Lower lobe of right lung (tissue), 2 donors: ENCODE measurements around the gene MACROD2. TPM values are rescaled to one million over a fixed set of nuclear protein-coding genes. Genes with fewer than 3 reads are reported as not detected.

Experiments
- ATAC-seq, 2 donors: fragments of 200-7000 bp; cut with Tn5 transposase; one replicate each; pipeline ENCODE4 v1.9.1; 2020 to 2022; ENCODE audit warnings: mild to moderate bottlenecking in 2 of 2, moderate library complexity in 2 of 2
- DNase-seq: peaks from one replicate; pipeline ENCODE4 v3.0.0-alpha.2; 2020
- H3K27ac ChIP-seq: fragments of 200-600 bp; one replicate; pipeline ENCODE4 v1.8.0; 2022
- H3K27me3 ChIP-seq: fragments of 200-600 bp; one replicate; pipeline ENCODE4 v1.8.0; 2022; ENCODE audit warnings: low read depth
- H3K36me3 ChIP-seq: fragments of 200-600 bp; one replicate; pipeline ENCODE4 v1.8.0; 2022; ENCODE audit warnings: mild to moderate bottlenecking
- H3K4me1 ChIP-seq: fragments of 200-600 bp; one replicate; pipeline ENCODE4 v1.8.0; 2022
- H3K4me3 ChIP-seq: fragments of 200-600 bp; one replicate; pipeline ENCODE4 v1.8.0; 2022; ENCODE audit warnings: mild to moderate bottlenecking
- H3K9me3 ChIP-seq: fragments of 200-600 bp; one replicate; pipeline ENCODE4 v1.8.0; 2022
- intact Hi-C: fragments of 100-400 bp; cut with DNase I; formaldehyde crosslinking; loops from one replicate; pipeline ENCODE4 v1.11.0; 2022
- total RNA-seq: library from RNA; stranded (reverse); fragmentation: NEBNext Ultra II Directional; extraction: Animal tissue kit (Norgen Biotek cat#: 25700); gene quantifications from one replicate; pipeline ENCODE4 v1.2.1, GENCODE V29; 2021
- TF ChIP-seq, protein P1 (sequence below): fragments of 200-600 bp; IDR thresholded peaks from one replicate; pipeline ENCODE4 v1.8.0; 2022; ENCODE audit warnings: antibody characterized with exemption, mild to moderate bottlenecking
- donor health status: DM: no; HTN: yes; CAD: no; lungs with severe emphysema.

MACROD2 gene
- total RNA-seq, 1 donor from 2014 or later = 73.0 TPM

DNA sequence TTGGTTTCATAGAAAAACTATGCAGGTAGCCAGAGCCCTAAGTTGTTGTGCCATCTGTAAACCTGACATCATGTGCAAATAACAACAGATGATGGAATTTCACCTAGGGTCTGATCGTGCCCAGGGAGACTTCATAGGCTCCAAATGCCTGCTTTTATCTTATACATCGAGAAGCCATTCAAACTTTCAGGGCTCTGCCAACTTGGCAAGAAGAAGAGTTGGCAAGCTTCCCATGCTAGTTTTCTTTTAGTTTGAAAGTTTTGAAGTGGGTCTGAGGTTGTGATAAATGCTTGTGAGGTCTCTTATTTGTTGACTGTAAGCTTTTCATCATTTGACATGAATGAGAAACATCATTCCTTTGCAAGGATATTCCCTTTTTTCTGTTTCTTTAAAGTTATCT is 517.5 kb downstream of the MACROD2 start:
- ATAC-seq (no peak), DNase-seq (no peak)
- Histone ChIP-seq H3K36me3 (no peaks in the 10 kb centered on the region), H3K9me3 (no peaks in the 10 kb centered on the region), H3K4me1 (no peaks in the 10 kb centered on the region), H3K4me3 (no peak overlapping the region), H3K27me3 (no peaks in the 10 kb centered on the region), H3K27ac (no peak overlapping the region)
- intact Hi-C loops = no loop called here
- TF ChIP-seq, protein P1, sequence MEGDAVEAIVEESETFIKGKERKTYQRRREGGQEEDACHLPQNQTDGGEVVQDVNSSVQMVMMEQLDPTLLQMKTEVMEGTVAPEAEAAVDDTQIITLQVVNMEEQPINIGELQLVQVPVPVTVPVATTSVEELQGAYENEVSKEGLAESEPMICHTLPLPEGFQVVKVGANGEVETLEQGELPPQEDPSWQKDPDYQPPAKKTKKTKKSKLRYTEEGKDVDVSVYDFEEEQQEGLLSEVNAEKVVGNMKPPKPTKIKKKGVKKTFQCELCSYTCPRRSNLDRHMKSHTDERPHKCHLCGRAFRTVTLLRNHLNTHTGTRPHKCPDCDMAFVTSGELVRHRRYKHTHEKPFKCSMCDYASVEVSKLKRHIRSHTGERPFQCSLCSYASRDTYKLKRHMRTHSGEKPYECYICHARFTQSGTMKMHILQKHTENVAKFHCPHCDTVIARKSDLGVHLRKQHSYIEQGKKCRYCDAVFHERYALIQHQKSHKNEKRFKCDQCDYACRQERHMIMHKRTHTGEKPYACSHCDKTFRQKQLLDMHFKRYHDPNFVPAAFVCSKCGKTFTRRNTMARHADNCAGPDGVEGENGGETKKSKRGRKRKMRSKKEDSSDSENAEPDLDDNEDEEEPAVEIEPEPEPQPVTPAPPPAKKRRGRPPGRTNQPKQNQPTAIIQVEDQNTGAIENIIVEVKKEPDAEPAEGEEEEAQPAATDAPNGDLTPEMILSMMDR = no peak

DNA sequence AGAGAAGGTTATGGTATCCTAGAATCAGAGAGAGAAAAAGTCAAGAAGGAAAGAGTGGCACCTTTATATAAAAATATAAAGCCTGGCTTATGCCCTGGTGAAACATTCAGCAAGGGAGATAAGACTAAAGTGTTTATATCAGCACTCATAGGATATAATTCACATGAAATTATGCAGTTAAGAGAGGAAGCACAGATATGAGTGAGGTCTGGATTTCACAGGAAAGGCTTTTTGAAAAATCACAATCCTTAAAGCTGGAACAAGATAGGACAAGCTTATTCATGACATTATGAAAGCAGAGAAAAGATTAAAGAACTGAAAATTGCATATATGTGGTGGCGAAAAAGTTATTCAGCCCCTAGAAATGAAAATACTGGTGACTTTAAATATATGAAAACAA is 523.3 kb downstream of the MACROD2 start:
- Histone ChIP-seq H3K4me3 (no peak overlapping the region), H3K27me3 (no peaks in the 10 kb centered on the region), H3K27ac (no peak overlapping the region), H3K36me3 (no peaks in the 10 kb centered on the region), H3K9me3 (no peaks in the 10 kb centered on the region), H3K4me1 (no peaks in the 10 kb centered on the region)
- intact Hi-C loops = no loop called here
- TF ChIP-seq, protein P1 = no peak
- ATAC-seq (no peak), DNase-seq (no peak)

DNA sequence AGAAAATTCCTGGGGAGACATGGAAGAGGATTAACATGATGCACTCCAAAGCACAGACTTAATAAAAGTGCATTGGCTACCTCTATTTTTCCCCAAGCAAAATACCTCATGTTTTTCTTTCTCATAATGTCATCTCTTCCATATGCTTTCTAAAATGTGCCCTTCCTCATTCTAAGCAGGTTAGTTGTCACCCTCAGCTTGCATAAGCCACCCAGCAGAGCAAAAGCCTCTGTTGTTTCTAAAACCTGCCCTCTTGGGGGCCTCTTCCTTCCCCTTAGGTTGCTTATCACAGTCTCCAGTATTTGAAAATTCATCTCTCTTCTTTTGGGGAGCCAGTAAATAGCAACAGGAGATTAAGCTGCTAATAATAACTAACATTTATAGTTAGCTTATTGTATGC is 525.7 kb downstream of the MACROD2 start:
- Histone ChIP-seq H3K9me3 (no peaks in the 10 kb centered on the region), H3K27me3 (no peaks in the 10 kb centered on the region), H3K36me3 (no peaks in the 10 kb centered on the region), H3K27ac (no peak overlapping the region), H3K4me1 (no peaks in the 10 kb centered on the region), H3K4me3 (no peak overlapping the region)
- DNase-seq (no peak), ATAC-seq (no peak)
- TF ChIP-seq, protein P1 = no peak
- intact Hi-C loops = no loop called here

DNA sequence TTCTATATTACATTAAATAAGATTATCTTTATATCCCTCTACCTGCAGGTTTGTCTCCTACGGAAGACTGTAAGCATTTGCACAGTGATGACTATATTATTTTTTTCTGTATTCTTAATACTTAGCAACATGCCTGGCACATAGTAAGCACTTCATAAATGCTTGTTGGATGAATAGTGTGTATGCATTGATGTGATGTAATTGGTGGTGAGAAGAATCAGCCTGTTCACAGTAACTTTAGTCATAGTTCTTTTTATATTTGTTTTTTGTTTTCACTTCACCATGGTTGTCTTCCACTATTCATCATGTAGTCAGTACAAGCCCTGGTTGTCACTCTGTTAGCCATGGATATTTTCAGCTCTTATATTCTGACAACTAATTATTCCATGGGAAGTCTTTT is 526.1 kb downstream of the MACROD2 start:
- H3K27ac ChIP-seq = no peak overlapping the region
- intact Hi-C loops = no loop called here
- H3K4me3 ChIP-seq = no peak overlapping the region
- no peaks in the 10 kb centered on the region for H3K4me1 ChIP-seq
- H3K27me3 ChIP-seq = no peaks in the 10 kb centered on the region
- no peaks in the 10 kb centered on the region for H3K9me3 ChIP-seq
- DNase-seq (no peak), ATAC-seq (no peak)
- TF ChIP-seq, protein P1 = no peak
- H3K36me3 ChIP-seq = no peaks in the 10 kb centered on the region

DNA sequence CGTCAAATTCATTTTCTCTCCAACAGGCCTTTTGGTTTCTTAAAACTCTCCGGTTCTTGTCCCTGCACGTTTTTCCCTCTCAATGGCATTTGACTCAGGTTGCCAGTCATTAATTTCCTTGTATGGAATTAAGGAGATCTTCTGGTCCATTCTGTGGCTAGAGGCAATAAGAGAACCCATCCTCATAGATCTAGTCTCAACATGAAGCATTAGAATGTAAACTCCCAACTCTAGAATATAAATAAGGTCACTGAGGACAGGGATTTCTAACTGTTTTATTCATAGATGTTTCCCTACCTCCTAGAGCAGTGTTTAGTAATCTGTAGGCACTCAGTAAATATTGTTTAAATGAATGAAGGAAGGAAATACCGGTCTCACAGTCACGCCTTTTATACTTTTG is 527.3 kb downstream of the MACROD2 start:
- H3K36me3 ChIP-seq = no peaks in the 10 kb centered on the region
- H3K27me3 ChIP-seq = no peaks in the 10 kb centered on the region
- H3K4me3 ChIP-seq = no peak overlapping the region
- TF ChIP-seq, protein P1 = no peak
- no peak for DNase-seq
- ATAC-seq = no peak
- no peak overlapping the region for H3K27ac ChIP-seq
- no peaks in the 10 kb centered on the region for H3K4me1 ChIP-seq
- intact Hi-C loops = no loop called here
- no peaks in the 10 kb centered on the region for H3K9me3 ChIP-seq

DNA sequence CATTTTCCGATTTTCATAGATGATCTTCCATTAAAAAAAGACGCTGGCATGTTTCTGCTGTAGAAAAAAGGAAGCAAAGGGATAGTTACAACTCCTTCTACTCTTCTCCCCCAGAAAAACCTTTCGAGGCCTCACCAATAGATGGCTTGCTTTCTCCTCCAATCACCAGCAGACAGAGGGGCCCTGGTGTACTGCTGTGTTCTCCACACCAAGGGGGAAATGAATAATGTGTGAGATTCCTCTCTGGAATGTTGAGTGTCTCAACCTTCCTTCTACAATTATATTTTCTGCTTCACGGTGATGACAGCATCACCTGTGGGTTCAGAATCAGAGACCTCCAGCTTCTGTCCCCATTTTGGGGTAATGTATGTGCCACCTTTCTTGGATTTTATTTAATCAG is 527.8 kb downstream of the MACROD2 start:
- intact Hi-C loops = no loop called here
- H3K27ac ChIP-seq = no peak overlapping the region
- TF ChIP-seq, protein P1 = no peak
- no peak overlapping the region for H3K4me3 ChIP-seq
- H3K4me1 ChIP-seq = no peaks in the 10 kb centered on the region
- ATAC-seq (no peak), DNase-seq (no peak)
- no peaks in the 10 kb centered on the region for H3K36me3 ChIP-seq
- no peaks in the 10 kb centered on the region for H3K27me3 ChIP-seq
- H3K9me3 ChIP-seq = no peaks in the 10 kb centered on the region
